Measurements from ENCODE around the gene ATP6V1C2. TPM values are rescaled to one million over a fixed set of nuclear protein-coding genes. Genes with fewer than 3 reads are reported as not detected.

ATP6V1C2 gene
- polyA plus RNA-seq, 3 donors = 0.03 TPM; not detected in 2

- Histone ChIP-seq H3K4me3 (replicated peaks in 1 of 3; ENCODE audit: low read depth in 2 of 3, low read length in 3 of 3) (no peak overlapping the region), H3K4me2 (replicated peaks; ENCODE audit: extremely low read depth, low read length, poor library complexity, severe bottlenecking) (no peak overlapping the region), H3K9ac (ENCODE audit: insufficient read depth, low read length, poor library complexity, severe bottlenecking) (no peak overlapping the region), H3K4me1 (ENCODE audit: control insufficient read depth in 1 of 2, insufficient read depth in 2 of 2, low read length in 2 of 2) (no peaks in the 10 kb centered on the region), H3K27ac (ENCODE audit: low read depth in 1 of 2, low read length in 2 of 2) (no peak overlapping the region), H3K79me2 (ENCODE audit: insufficient read depth, low read length) (no peaks in the 10 kb centered on the region), H3K9me3 (replicated peaks in 1 of 2; ENCODE audit: control insufficient read depth in 1 of 2, insufficient read depth in 1 of 2, low read length in 2 of 2) (no peaks in the 10 kb centered on the region), H3K36me3 (replicated peaks in 1 of 2; ENCODE audit: control insufficient read depth in 1 of 2, insufficient read depth in 2 of 2, low read length in 2 of 2) (no peaks in the 10 kb centered on the region), H3K27me3 (ENCODE audit: control insufficient read depth in 2 of 2, insufficient read depth in 2 of 2, low read length in 2 of 2) (peaks cover 0 to 48% of the 10 kb centered on the region in 2 donors), H2AFZ (ENCODE audit: insufficient read depth, low read depth, low read length, poor library complexity, severe bottlenecking) (no peak overlapping the region), H4K20me1 (ENCODE audit: insufficient read depth, low read length) (no peaks in the 10 kb centered on the region)
- peak overlapping the region in 1 of 2 donors; percentile 55 for H3K4me3 Mint-ChIP-seq
- peak; percentile 64 to 75 (median 71) for DNase-seq
- peaks cover 23 to 52% (median 35%) of the 10 kb centered on the region in 3 donors for H3K27me3 Mint-ChIP-seq (ENCODE audit: low read depth in 3 of 3)
- H3K27ac Mint-ChIP-seq = no peak overlapping the region
- H3K4me1 Mint-ChIP-seq = peaks cover 10% of the 10 kb centered on the region
- TF ChIP-seq CTCF (IDR thresholded peaks at IDR 0.05) = peak; percentile 92
- H3K9me3 Mint-ChIP-seq = peaks cover 0 to 2% (median 0%) of the 10 kb centered on the region in 7 donors
- H3K36me3 Mint-ChIP-seq = no peaks in the 10 kb centered on the region
- 22% methylated on average over 19 of the region's 30 CpGs for WGBS (ENCODE audit: insufficient coverage)
- intact Hi-C loops (cut with micrococcal nuclease) = loop anchor here (1.0 to 10.0 kb wide), 4 partner anchors 68 to 612 kb away; no protein-coding TSS in a partner anchor
Observed at GRCh38 chr2:10832203-10832936, 110.9 kb downstream of the ATP6V1C2 start.

- Histone ChIP-seq H2AFZ (ENCODE audit: insufficient read depth, low read depth, low read length, poor library complexity, severe bottlenecking) (no peak overlapping the region), H4K20me1 (ENCODE audit: insufficient read depth, low read length) (no peaks in the 10 kb centered on the region), H3K79me2 (ENCODE audit: insufficient read depth, low read length) (no peaks in the 10 kb centered on the region), H3K27ac (ENCODE audit: low read depth in 1 of 2, low read length in 2 of 2) (no peak overlapping the region), H3K9me3 (replicated peaks in 1 of 2; ENCODE audit: control insufficient read depth in 1 of 2, insufficient read depth in 1 of 2, low read length in 2 of 2) (no peaks in the 10 kb centered on the region), H3K4me3 (replicated peaks in 1 of 3; ENCODE audit: low read depth in 2 of 3, low read length in 3 of 3) (no peak overlapping the region), H3K9ac (ENCODE audit: insufficient read depth, low read length, poor library complexity, severe bottlenecking) (no peak overlapping the region), H3K27me3 (ENCODE audit: control insufficient read depth in 2 of 2, insufficient read depth in 2 of 2, low read length in 2 of 2) (peaks cover 0 to 48% of the 10 kb centered on the region in 2 donors), H3K4me2 (replicated peaks; ENCODE audit: extremely low read depth, low read length, poor library complexity, severe bottlenecking) (no peak overlapping the region), H3K4me1 (ENCODE audit: control insufficient read depth in 1 of 2, insufficient read depth in 2 of 2, low read length in 2 of 2) (no peaks in the 10 kb centered on the region), H3K36me3 (replicated peaks in 1 of 2; ENCODE audit: control insufficient read depth in 1 of 2, insufficient read depth in 2 of 2, low read length in 2 of 2) (no peaks in the 10 kb centered on the region)
- peaks cover 0 to 2% (median 0%) of the 10 kb centered on the region in 7 donors for H3K9me3 Mint-ChIP-seq
- DNase-seq = no peak
- intact Hi-C loops (cut with micrococcal nuclease) = loop anchor here (1.0 to 10.0 kb wide), 4 partner anchors 63 to 612 kb away; no protein-coding TSS in a partner anchor
- TF ChIP-seq CTCF (IDR thresholded peaks at IDR 0.05) = no peak
- peak overlapping the region in 1 of 2 donors; percentile 63 for H3K4me3 Mint-ChIP-seq
- 87% methylated on average over 7 of the region's 10 CpGs for WGBS (ENCODE audit: insufficient coverage)
- H3K36me3 Mint-ChIP-seq = no peaks in the 10 kb centered on the region
- H3K4me1 Mint-ChIP-seq = peaks cover 10% of the 10 kb centered on the region
- H3K27ac Mint-ChIP-seq = no peak overlapping the region
- peaks cover 23 to 57% (median 35%) of the 10 kb centered on the region in 3 donors for H3K27me3 Mint-ChIP-seq (ENCODE audit: low read depth in 3 of 3)
Observed at GRCh38 chr2:10833021-10833420, 111.6 kb downstream of the ATP6V1C2 start.

Data from CD14-positive monocyte (primary cell).